ENCODE measurements around the gene DMD. TPM values are rescaled to one million over a fixed set of nuclear protein-coding genes. Genes with fewer than 3 reads are reported as not detected.

The DMD gene
- total and polyA plus RNA-seq, 9 donors: 14.0 to 70.5 (median 37.6) TPM

- H3K4me1 ChIP-seq (ENCODE audit: insufficient read depth): peaks cover 2% of the 10 kb centered on the region
- no peak overlapping the region for H3K4me3 ChIP-seq
- no peaks in the 10 kb centered on the region for H3K27me3 ChIP-seq
- no peaks in the 10 kb centered on the region for H3K9me3 ChIP-seq
- no peak for TF ChIP-seq EP300 (IDR thresholded peaks at IDR 0.05)
- peak in 1 of 3 donors; percentile 20 for TF ChIP-seq CTCF (IDR thresholded peaks at IDR 0.05)
- no peak for TF ChIP-seq POLR2A (IDR thresholded peaks at IDR 0.05)
- H3K36me3 ChIP-seq: no peaks in the 10 kb centered on the region
- intact Hi-C loops (cut with DNase I): no loop called here
- peak; percentile 29 to 61 (median 40) for DNase-seq
- WGBS, 3 donors: 18 to 21% (median 20%) methylated on average over 6 of the region's 6 CpGs
- H3K27ac ChIP-seq: no peak overlapping the region
Observed at GRCh38 chrX:31423609-31424189, 1787.7 kb downstream of the DMD start.

GRCh38 chrX:31421441-31421840, 1789.9 kb downstream of the DMD start:
- WGBS, 3 donors: 68 to 79% (median 70%) methylated on average over 3 of the region's 3 CpGs
- H3K9me3 ChIP-seq: no peaks in the 10 kb centered on the region
- no peaks in the 10 kb centered on the region for H3K27me3 ChIP-seq
- no peak for DNase-seq
- no peak for TF ChIP-seq POLR2A (IDR thresholded peaks at IDR 0.05)
- no peak for TF ChIP-seq EP300 (IDR thresholded peaks at IDR 0.05)
- no peak for TF ChIP-seq CTCF (IDR thresholded peaks at IDR 0.05)
- no peak overlapping the region for H3K4me3 ChIP-seq
- intact Hi-C loops (cut with DNase I): no loop called here
- no peak overlapping the region for H3K27ac ChIP-seq
- no peaks in the 10 kb centered on the region for H3K36me3 ChIP-seq
- H3K4me1 ChIP-seq (ENCODE audit: insufficient read depth): peaks cover under 1% of the 10 kb centered on the region

GRCh38 chrX:31420711-31421151, 1790.6 kb downstream of the DMD start:
- no peaks in the 10 kb centered on the region for H3K27me3 ChIP-seq
- H3K4me1 ChIP-seq (ENCODE audit: insufficient read depth): no peaks in the 10 kb centered on the region
- H3K27ac ChIP-seq: no peak overlapping the region
- intact Hi-C loops (cut with DNase I): no loop called here
- DNase-seq: no peak
- no peak for TF ChIP-seq CTCF (IDR thresholded peaks at IDR 0.05)
- no peak for TF ChIP-seq EP300 (IDR thresholded peaks at IDR 0.05)
- no peak for TF ChIP-seq POLR2A (IDR thresholded peaks at IDR 0.05)
- no peaks in the 10 kb centered on the region for H3K36me3 ChIP-seq
- H3K4me3 ChIP-seq: no peak overlapping the region
- H3K9me3 ChIP-seq: no peaks in the 10 kb centered on the region
- 87 to 96% (median 92%) methylated on average over 3 of the region's 3 CpGs for WGBS, 3 donors

- intact Hi-C loops (cut with DNase I): no loop called here
Observed at GRCh38 chrX:31420302-31420701, 1791.0 kb downstream of the DMD start.

More at GRCh38 chrX:31420302-31420701, 1791.0 kb downstream of the DMD start:
- WGBS, 3 donors: 70 to 77% (median 77%) methylated on average over 2 of the region's 2 CpGs
- Histone ChIP-seq H3K27me3 (no peaks in the 10 kb centered on the region), H3K4me3 (no peak overlapping the region), H3K9me3 (no peaks in the 10 kb centered on the region), H3K4me1 (ENCODE audit: insufficient read depth) (no peaks in the 10 kb centered on the region), H3K36me3 (no peaks in the 10 kb centered on the region), H3K27ac (no peak overlapping the region)
- no peak for TF ChIP-seq CTCF (IDR thresholded peaks at IDR 0.05)
- no peak for TF ChIP-seq EP300 (IDR thresholded peaks at IDR 0.05)
- TF ChIP-seq POLR2A (IDR thresholded peaks at IDR 0.05): no peak
- DNase-seq: no peak

Measured in ovary (tissue), 9 donors.